Activated gamma-delta T cell (primary cell): ENCODE results near the gene PNMA8C.
"Not testable (repeated sequence)": the region's sequence is repeated elsewhere in the genome, so short reads cannot be mapped to it uniquely, and the experiment has no call there.

ENCODE experiments used
- DNase-seq: peaks from one replicate; lab custom pipeline; 2025; lab: John Stamatoyannopoulos, UW

PNMA8C gene

GRCh38 chr19:46447824-46448223, 19.1 kb upstream of the PNMA8C start:
- no peak for DNase-seq

GRCh38 chr19:46447006-46447405, 18.3 kb upstream of the PNMA8C start:
- no peak for DNase-seq

DNA sequence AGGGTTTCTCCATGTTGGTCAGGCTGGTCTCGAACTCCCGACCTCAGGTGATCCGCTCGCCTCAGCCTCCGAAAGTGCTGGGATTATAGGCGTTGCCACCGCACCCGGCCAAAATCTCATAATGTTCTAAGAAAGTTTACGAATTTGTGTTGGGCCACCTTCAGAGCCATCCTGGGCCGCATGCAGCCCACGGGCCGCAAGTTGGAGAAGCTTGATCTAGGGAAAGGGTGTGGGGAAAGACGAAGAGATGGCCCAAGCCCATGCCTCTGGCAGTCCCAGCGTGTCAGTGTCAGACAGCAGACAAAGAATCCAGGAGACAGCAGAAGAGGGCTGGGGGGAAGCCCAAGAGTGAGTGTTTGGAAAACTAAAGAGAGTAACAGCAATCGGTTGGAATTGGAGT, 17.3 kb upstream of the PNMA8C start:
- no peak for DNase-seq

DNA sequence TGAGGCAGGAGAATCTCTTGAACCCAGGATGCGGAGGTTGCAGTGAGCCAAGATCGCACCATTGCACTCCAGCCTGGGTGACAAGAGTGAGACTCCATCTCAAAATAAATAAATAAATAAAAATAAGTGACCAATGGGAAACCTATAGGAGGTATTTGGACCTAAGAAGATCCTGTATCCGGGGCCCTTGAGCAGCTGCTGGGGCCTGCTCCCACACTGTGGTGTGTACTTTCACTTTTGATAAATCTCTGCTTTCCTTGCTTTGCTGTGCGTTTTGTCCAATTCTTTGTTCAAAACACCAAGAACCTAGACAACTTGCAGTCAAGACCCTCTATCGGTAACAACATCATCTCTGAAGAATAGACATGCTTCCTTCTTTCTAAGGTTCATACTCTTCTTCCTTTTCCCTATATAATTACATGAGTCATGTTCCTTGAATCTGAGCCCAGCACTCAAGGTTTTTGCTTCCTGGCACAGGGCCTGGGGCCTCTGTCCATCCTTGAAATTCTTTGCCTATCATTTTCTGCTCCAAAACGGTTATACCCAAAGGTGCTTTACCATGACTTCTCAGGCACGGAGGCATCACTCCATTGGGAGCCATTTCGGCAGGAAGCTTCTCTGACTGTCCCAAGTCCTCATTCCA, 14.2 kb upstream of the PNMA8C start:
- no peak for DNase-seq

DNA sequence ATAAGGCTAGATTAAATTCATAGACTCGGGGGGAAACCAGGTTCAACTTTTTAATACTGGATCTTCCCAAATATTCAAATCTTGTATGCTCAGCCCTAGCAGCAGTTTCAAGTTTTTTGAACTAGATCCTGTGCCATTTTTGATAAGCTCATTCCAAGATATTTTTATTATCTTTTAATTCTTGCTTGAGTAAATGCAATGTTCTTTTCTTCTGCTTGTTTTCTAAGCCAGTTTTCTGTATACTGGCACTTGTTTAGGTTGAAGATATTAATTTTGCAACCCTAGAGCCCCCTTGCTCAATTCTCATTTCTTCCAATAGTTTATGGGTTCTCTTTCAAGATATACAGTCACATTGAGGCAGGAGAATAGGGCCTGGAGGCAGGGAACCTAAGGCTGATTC, 13.1 kb upstream of the PNMA8C start:
- DNase-seq: no peak

GRCh38 chr19:46435689-46436088, 7.0 kb upstream of the PNMA8C start:
- DNase-seq: not testable (repeated sequence)

- DNase-seq: no peak
These were observed 6.3 kb upstream of the PNMA8C start for GRCh38 chr19:46435009-46435408.

- not testable (repeated sequence) for DNase-seq
These were observed 4.7 kb upstream of the PNMA8C start for GRCh38 chr19:46433470-46433869.

GRCh38 chr19:46431824-46432223, 3.1 kb upstream of the PNMA8C start:
- no peak for DNase-seq

- no peak for DNase-seq
These were observed 1.3 kb upstream of the PNMA8C start for GRCh38 chr19:46429999-46430398.

DNA sequence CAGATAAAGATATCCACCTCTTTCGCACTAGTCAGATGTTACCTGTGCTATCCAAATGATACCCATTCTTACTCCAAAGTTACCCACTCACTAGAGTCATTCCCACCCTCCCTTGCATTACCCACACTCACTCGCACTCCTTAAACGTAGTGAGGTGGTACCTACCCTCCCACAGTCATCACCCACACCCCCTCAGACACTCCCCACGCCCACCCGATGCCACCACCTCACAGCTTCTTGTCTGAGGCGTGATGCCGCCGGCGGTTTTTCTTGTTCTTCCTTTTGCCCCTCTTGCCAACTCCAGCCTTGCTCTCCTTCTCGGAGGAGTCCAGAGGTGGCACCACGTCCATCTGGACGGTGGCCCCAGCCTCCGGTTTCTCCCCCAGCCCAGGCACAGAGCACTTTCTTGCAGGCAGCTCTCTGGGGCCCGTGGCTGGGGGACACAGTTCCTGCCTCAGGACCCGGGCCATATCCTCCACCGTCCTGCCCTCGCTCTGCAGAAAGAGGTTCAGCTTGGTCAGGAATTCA, 1.2 kb downstream of the PNMA8C start:
- no peak for DNase-seq

DNA sequence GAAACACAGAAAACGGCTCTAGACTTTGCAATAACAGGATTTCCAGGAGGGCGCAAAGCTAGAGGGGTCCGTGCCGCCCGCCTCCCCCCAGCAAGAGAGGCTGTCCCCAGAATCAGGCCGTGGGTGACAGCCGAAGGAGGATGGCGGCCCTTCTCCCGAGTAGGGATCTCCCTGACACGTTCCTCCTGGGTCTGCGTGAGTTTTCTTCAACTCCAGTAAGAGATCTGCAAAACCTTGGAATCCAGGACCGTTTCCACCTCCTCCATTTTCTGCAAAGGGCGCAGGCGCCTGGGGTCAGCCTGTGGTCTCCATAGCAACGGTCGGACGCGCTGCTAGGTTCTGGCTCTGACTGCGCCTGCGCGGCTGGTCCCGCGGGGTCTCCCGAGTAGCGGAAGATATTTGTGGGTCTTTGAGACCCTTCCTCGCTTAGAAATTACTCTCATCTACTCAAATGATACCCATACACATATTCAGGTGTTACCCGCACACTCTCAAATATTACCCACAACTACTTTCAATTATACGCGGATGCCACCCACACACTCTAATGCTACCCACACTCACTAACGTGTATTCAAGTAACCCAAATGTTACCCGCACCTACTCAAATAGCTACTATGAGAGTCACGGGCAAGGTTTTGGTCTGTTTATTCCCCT, 2.1 kb downstream of the PNMA8C start:
- no peak for DNase-seq

- DNase-seq: no peak
These were observed 2.7 kb downstream of the PNMA8C start for GRCh38 chr19:46426035-46426505.

DNA sequence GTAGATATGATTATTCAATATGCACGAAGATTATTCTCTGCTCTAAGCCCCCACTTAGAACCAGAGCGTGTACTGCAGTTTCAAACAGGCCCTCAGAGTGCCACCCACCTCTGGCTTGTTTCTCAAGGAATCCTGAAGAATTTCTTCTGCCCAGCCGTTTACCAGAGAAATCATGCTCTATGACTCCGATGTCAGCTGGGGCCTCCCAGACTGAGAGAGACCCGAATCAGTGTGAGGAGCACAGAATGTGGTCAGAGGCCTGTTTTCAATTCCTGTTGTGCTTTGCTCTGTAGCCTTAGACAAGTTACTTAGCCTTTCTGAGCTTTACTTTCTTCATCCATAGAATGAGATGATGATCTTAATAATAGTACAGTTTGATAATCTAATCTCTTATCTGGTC, 5.5 kb downstream of the PNMA8C start:
- DNase-seq: no peak

DNA sequence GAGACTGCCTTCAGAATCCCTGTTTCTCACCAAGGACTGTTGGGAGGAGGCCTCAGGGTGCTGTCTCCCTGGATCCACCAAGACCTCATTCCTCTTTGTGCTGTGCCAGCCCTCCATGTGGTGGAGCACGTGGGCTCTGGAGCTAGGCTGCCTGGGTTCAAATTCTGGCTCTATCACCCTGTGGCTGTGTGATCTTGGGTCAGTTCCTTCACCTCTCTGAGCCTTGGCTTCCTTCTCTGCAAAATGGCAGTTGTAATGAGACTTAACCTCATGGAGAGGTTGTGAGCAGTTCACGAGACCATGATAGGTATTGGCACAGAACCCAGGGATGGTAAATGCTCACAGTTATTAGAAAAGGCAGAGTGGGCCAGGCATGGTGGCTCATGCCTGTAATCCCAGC, 6.4 kb downstream of the PNMA8C start:
- no peak for DNase-seq

- no peak for DNase-seq
These were observed 8.7 kb downstream of the PNMA8C start for GRCh38 chr19:46420056-46420455.

GRCh38 chr19:46415804-46416709, 12.7 kb downstream of the PNMA8C start:
- DNase-seq: not testable (repeated sequence)

GRCh38 chr19:46414899-46415298, 13.8 kb downstream of the PNMA8C start:
- not testable (repeated sequence) for DNase-seq

DNA sequence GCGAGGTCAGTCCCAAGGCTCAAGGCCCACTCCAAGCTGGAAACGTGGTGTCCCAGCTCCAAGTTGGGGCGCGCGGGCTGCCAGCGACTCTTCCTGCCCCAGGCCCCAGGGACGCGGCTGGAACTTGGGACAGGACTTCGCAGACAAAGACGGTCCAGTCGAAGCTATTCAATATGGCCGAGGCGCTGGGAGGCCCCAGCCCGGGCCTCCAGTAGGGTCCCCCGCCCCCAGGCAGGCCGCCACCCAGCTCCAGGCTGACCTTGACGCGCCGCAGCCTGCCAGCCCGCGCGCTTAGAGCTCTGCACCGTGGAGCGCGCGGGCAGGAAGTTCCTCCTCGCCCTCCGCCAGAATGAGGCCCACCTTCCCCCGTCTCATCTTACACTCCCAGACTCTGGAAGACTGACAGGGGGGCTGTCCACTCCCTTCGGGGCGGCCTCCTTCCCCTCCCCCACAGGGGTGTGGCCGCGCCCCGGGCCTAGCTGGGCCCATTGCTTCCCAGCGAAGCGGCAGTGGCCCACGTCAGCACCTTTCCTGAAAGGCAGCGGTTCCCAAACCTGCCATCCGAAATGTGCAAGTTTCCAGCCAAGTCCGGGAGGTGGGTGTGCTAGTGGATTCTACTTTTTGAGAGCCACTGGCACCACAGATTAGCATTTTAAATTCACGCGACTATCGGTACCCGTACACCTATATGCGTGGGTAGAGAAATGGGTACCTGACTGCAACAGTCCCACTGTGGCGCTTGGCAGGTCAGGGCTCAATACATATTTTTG, 15.3 kb downstream of the PNMA8C start, which contains the start of gene CCDC8:
CCDC8 (minus strand) TSS at position 303 of the 770 bp plus-strand sequence. CDS start 754 bp downstream, outside the sequence.
- DNase-seq: no peak

DNA sequence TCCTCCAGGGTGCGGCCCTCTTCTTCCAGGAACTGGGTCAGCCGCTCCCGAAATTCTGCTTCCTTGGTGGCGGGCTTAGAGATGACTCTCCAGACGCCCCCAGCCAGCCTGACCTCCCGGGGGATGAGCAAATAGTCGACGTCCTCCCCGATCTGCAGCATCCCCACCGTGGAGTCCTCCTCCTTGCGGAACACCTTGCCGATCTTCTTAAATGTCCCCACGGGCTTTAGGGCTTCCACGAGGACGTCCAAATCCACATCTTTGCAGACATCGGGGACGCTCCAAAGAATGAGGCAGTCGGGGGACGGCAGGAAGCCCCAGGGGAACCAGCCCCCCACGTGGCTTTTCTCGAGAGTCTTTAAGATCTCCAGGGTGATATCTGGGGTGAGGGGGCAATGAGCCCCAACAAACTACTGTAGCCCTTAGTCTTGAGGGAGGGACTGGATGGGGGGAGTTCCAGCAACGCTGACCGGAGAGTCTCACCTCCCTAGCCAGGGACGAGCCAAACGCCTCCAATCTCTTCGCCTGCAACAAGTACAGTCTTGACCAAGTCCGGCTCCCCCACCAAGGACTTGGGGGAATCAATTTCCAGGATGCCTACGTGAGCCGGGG, 16.0 kb downstream of the PNMA8C start:
- no peak for DNase-seq
